Endothelial cell (in vitro differentiated cells): ENCODE data around the gene MYRIP. TPM values are rescaled to one million over a fixed set of nuclear protein-coding genes. Genes with fewer than 3 reads are reported as not detected.
"Not testable (repeated sequence)": the region's sequence is repeated elsewhere in the genome, so short reads cannot be mapped to it uniquely, and the experiment has no call there.

ENCODE experiments used
- DNase-seq: peaks from one replicate; pipeline ENCODE4 v3.0.0; 2021; ENCODE audit warnings: low spot score
- H3K27ac Mint-ChIP-seq: one replicate; pipeline ENCODE4 v1.8.0; 2021; ENCODE audit warnings: mixed read lengths, inconsistent platforms; ENCODE audit not compliant: unreplicated experiment
- H3K27me3 Mint-ChIP-seq: one replicate; pipeline ENCODE4 v1.8.0; 2021; ENCODE audit warnings: mild to moderate bottlenecking, moderate library complexity, mixed read lengths, inconsistent platforms; ENCODE audit not compliant: unreplicated experiment
- H3K36me3 Mint-ChIP-seq: one replicate; pipeline ENCODE4 v1.8.0; 2021; ENCODE audit warnings: mild to moderate bottlenecking, low read depth, mixed read lengths, inconsistent platforms; ENCODE audit not compliant: unreplicated experiment
- H3K4me1 Mint-ChIP-seq: one replicate; pipeline ENCODE4 v1.8.0; 2021; ENCODE audit warnings: mild to moderate bottlenecking, mixed read lengths, inconsistent platforms; ENCODE audit not compliant: unreplicated experiment
- H3K4me3 Mint-ChIP-seq: one replicate; pipeline ENCODE4 v1.8.0; 2021; ENCODE audit warnings: mild to moderate bottlenecking, mixed read lengths, inconsistent platforms; ENCODE audit not compliant: unreplicated experiment
- H3K9me3 Mint-ChIP-seq: one replicate; pipeline ENCODE4 v1.8.0; 2021; ENCODE audit warnings: mixed read lengths, inconsistent platforms; ENCODE audit not compliant: unreplicated experiment
- total RNA-seq: library from RNA; stranded (reverse); fragmentation: NEBNext Ultra II Directional; extraction: Animal tissue kit (Norgen Biotek cat#: 25700); gene quantifications from one replicate; pipeline ENCODE4 v1.2.1, GENCODE V29; 2021; ENCODE audit not compliant: unreplicated experiment
- TF ChIP-seq, protein P1 (sequence below): fragments of 200-600 bp; sonication (generic); IDR thresholded peaks from one replicate; pipeline ENCODE4 v1.5.0; 2021; ENCODE audit warnings: antibody characterized with exemption; ENCODE audit not compliant: unreplicated experiment

Gene MYRIP
- total RNA-seq, 1 donor from 2014 or later, result 0.49 TPM

DNA sequence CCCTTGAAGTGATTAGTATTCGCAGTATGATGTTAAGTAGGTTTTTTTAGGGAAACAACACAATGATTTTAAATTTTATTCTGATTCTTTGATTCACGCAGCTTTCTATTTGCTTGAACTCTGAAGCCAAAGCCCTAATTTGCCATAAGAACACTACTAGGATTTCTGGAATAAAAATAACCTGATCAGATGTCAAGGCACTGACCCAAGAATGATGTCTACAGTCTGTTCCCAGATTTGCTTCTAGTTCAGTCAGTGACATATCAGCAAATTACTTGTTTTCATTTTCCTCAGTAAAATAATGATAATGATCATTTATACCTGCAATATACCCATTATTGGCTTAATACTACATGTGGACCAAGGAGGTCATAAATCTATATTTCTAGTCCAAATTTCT lies 320.6 kb downstream of the MYRIP start:
- TF ChIP-seq, protein P1, sequence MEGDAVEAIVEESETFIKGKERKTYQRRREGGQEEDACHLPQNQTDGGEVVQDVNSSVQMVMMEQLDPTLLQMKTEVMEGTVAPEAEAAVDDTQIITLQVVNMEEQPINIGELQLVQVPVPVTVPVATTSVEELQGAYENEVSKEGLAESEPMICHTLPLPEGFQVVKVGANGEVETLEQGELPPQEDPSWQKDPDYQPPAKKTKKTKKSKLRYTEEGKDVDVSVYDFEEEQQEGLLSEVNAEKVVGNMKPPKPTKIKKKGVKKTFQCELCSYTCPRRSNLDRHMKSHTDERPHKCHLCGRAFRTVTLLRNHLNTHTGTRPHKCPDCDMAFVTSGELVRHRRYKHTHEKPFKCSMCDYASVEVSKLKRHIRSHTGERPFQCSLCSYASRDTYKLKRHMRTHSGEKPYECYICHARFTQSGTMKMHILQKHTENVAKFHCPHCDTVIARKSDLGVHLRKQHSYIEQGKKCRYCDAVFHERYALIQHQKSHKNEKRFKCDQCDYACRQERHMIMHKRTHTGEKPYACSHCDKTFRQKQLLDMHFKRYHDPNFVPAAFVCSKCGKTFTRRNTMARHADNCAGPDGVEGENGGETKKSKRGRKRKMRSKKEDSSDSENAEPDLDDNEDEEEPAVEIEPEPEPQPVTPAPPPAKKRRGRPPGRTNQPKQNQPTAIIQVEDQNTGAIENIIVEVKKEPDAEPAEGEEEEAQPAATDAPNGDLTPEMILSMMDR, result no peak
- Mint-ChIP-seq H3K27me3 (no peaks in the 10 kb centered on the region), H3K27ac (no peak overlapping the region), H3K36me3 (peaks cover 14% of the 10 kb centered on the region), H3K9me3 (peaks cover 13% of the 10 kb centered on the region), H3K4me3 (no peak overlapping the region), H3K4me1 (no peaks in the 10 kb centered on the region)
- no peak for DNase-seq

- Mint-ChIP-seq H3K36me3 (peaks cover 18% of the 10 kb centered on the region), H3K9me3 (peaks cover 19% of the 10 kb centered on the region), H3K4me3 (no peak overlapping the region), H3K27ac (no peak overlapping the region), H3K27me3 (no peaks in the 10 kb centered on the region), H3K4me1 (no peaks in the 10 kb centered on the region)
- TF ChIP-seq, protein P1, result no peak
- no peak for DNase-seq
These were observed 321.3 kb downstream of the MYRIP start for GRCh38 chr3:40130721-40131120.

- H3K27me3 Mint-ChIP-seq, DNase-seq, H3K27ac Mint-ChIP-seq, H3K4me3 Mint-ChIP-seq, H3K4me1 Mint-ChIP-seq: not testable (repeated sequence)
- H3K36me3 Mint-ChIP-seq, result peaks cover 18% of the 10 kb centered on the region
- peaks cover 19% of the 10 kb centered on the region for H3K9me3 Mint-ChIP-seq
These were observed 324.6 kb downstream of the MYRIP start for GRCh38 chr3:40133886-40134575.

DNA sequence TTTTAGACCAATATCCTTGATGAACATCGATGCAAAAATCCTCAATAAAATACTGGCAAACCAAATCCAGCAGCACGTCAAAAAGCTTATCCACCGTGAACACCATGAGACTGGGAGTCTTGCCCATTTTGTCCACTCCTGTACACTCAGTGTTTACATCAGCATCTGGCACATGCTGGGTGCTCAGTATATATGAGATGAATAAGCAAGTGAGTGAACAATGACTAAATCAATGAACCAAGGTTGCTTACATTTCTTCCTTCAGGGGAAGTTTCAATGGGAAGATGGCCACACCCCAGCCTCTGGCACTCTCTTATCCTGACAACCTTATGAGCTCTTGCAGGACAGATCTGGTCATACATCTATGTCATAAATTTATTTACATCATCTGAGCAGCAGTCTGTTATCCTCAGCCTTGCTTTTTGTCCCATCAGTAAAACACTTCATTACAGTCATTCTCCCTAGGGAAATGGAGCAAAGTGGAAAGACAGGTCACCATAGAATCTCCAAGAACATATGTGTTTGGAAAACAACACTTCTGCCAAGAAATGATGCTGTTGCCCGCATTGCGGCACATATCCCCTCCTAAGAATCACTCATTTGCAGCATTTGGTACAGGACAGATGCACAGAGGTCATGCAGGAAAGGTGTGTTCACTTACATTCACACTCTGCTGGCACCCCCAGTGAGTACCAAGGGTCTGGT lies 328.3 kb downstream of the MYRIP start:
- Mint-ChIP-seq H3K4me3 (no peak overlapping the region), H3K27me3 (no peaks in the 10 kb centered on the region), H3K4me1 (no peaks in the 10 kb centered on the region), H3K27ac (no peak overlapping the region), H3K9me3 (peaks cover 19% of the 10 kb centered on the region), H3K36me3 (peaks cover 18% of the 10 kb centered on the region)
- TF ChIP-seq, protein P1, result no peak
- no peak for DNase-seq

GRCh38 chr3:40143283-40144090 lies 334.1 kb downstream of the MYRIP start:
- H3K27ac Mint-ChIP-seq, result no peak overlapping the region
- TF ChIP-seq, protein P1, result no peak
- no peaks in the 10 kb centered on the region for H3K36me3 Mint-ChIP-seq
- H3K4me3 Mint-ChIP-seq, result no peak overlapping the region
- no peaks in the 10 kb centered on the region for H3K27me3 Mint-ChIP-seq
- H3K4me1 Mint-ChIP-seq, result no peaks in the 10 kb centered on the region
- DNase-seq, result no peak
- H3K9me3 Mint-ChIP-seq, result no peaks in the 10 kb centered on the region
